Calu3 (cell line): ENCODE data around the gene CDH9. TPM values are rescaled to one million over a fixed set of nuclear protein-coding genes. Genes with fewer than 3 reads are reported as not detected.

Experiments used
- Bru-seq: library from RNA; stranded (reverse); fragments of 400-500 nt; gene quantifications from one replicate; lab custom pipeline; 2021; lab: Mats Ljungman, UMichigan
- BruChase-seq, 2 experiments: library from RNA; stranded (reverse); fragments of 400-500 nt; gene quantifications; one replicate each; lab custom pipeline; 2021; lab: Mats Ljungman, UMichigan
- BruUV-seq: library from RNA; stranded (reverse); fragments of 400-500 nt; replicated peaks from 2 replicates; lab custom pipeline; 2021; lab: Mats Ljungman, UMichigan
- CTCF ChIA-PET: fragments of 300-600 bp; sonication (Branson Sonifier 250); formaldehyde crosslinking; loops from one replicate; lab custom pipeline; 2022; ENCODE audit warnings: antibody characterized with exemption; lab: Charles Lee
- DNase-seq: peaks from one replicate; pipeline ENCODE4 v3.0.0; 2022
- H3K27ac Mint-ChIP-seq: one replicate; pipeline ENCODE4 v1.8.0; 2022; ENCODE audit warnings: mixed read lengths; ENCODE audit not compliant: unreplicated experiment
- H3K27me3 Mint-ChIP-seq: one replicate; pipeline ENCODE4 v1.8.0; 2022; ENCODE audit warnings: mixed read lengths; ENCODE audit not compliant: unreplicated experiment
- H3K36me3 Mint-ChIP-seq: one replicate; pipeline ENCODE4 v1.8.0; 2022; ENCODE audit warnings: mild to moderate bottlenecking, moderate library complexity, mixed read lengths; ENCODE audit not compliant: insufficient read depth, unreplicated experiment
- H3K4me1 Mint-ChIP-seq: one replicate; pipeline ENCODE4 v1.8.0; 2022; ENCODE audit warnings: mild to moderate bottlenecking, low read depth, mixed read lengths; ENCODE audit not compliant: unreplicated experiment
- H3K4me3 Mint-ChIP-seq: one replicate; pipeline ENCODE4 v1.8.0; 2022; ENCODE audit warnings: mild to moderate bottlenecking, low read depth, moderate library complexity, mixed read lengths; ENCODE audit not compliant: unreplicated experiment
- H3K9me3 Mint-ChIP-seq: one replicate; pipeline ENCODE4 v1.8.0; 2022; ENCODE audit warnings: low read depth, mixed read lengths; ENCODE audit not compliant: unreplicated experiment
- intact Hi-C: fragments of 100-400 bp; cut with micrococcal nuclease; formaldehyde crosslinking; loops from one replicate; pipeline ENCODE4 v1.10.0; 2022; ENCODE audit not compliant: unreplicated experiment
- long read RNA-seq: library from polyadenylated mRNA; stranded (forward); transcript quantifications from one replicate; pipeline ENCODE4 v2.0.0, GENCODE V29; 2022
- total RNA-seq: library from RNA; stranded (reverse); gene quantifications from 2 replicates; pipeline ENCODE4 v1.2.3, GENCODE V29; 2022
- TF ChIP-seq, protein P1 (sequence below): fragments of 200-600 bp; IDR thresholded peaks from one replicate; pipeline ENCODE4 v1.8.0; 2022; ENCODE audit warnings: antibody characterized with exemption; ENCODE audit not compliant: unreplicated experiment

CDH9 gene, protein sequence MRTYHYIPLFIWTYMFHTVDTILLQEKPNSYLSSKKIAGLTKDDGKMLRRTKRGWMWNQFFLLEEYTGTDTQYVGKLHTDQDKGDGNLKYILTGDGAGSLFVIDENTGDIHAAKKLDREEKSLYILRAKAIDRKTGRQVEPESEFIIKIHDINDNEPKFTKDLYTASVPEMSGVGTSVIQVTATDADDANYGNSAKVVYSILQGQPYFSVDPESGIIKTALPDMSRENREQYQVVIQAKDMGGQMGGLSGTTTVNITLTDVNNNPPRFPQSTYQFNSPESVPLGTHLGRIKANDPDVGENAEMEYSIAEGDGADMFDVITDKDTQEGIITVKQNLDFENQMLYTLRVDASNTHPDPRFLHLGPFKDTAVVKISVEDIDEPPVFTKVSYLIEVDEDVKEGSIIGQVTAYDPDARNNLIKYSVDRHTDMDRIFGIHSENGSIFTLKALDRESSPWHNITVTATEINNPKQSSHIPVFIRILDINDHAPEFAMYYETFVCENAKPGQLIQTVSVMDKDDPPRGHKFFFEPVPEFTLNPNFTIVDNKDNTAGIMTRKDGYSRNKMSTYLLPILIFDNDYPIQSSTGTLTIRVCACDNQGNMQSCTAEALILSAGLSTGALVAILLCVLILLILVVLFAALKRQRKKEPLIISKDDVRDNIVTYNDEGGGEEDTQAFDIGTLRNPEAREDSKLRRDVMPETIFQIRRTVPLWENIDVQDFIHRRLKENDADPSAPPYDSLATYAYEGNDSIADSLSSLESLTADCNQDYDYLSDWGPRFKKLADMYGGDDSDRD
- not detected in 2 replicates for total RNA-seq
- not detected for Bru-seq, nascent RNA
- BruChase-seq, experiment 1, labeled RNA remaining after a 6-hour chase, result not detected
- BruChase-seq, experiment 2, labeled RNA remaining after a 2-hour chase, result not detected
- long read RNA-seq, result 0 reads

DNA sequence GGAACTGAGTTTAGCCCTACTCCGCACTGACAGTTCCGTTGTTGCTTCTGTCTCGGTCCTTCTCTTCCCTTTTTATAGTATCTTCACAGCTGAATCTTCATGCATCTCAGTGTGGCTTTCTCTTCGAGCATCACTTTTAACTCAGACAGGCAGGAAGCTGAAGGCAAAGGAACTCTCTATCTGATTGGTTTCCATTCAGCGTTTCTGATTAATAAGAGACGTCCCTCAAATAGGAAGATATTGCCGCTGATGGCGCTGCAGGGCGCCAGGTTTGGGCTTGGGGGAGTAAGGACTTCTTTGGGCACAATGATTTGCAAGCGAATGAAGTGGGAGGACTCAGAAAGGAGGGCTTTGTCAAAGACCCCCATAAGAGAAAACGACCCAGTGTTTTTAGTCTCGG, at the start of gene CDH9:
Gene CDH9 (minus strand): TSS at position 111 of the 400 bp plus-strand sequence. CDS start 50,253 bp downstream, outside the sequence.
- intact Hi-C loops, result no loop called here
- no peak within 1 kb of the TSS for H3K4me3 Mint-ChIP-seq

DNA sequence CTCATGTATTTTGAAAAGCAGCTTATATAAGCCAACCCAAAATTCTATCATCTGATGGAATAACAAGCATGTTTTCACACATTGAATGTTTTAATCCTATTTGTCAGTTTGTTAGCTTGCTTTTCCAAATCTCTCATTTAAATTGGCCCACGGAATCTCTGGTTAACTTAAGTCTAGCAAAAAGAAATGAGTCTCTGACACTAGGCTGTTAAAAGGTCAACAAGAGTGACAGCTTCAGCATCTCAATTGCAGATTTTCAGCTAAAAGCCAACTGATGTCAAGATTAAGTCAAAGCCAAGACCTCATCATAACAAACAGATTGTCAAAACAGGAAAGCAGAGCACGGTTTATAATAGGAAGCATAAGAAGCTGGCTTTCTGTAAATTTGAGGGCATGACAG, 49.4 kb upstream of the CDH9 start:
- DNase-seq, result no peak
- TF ChIP-seq, protein P1, sequence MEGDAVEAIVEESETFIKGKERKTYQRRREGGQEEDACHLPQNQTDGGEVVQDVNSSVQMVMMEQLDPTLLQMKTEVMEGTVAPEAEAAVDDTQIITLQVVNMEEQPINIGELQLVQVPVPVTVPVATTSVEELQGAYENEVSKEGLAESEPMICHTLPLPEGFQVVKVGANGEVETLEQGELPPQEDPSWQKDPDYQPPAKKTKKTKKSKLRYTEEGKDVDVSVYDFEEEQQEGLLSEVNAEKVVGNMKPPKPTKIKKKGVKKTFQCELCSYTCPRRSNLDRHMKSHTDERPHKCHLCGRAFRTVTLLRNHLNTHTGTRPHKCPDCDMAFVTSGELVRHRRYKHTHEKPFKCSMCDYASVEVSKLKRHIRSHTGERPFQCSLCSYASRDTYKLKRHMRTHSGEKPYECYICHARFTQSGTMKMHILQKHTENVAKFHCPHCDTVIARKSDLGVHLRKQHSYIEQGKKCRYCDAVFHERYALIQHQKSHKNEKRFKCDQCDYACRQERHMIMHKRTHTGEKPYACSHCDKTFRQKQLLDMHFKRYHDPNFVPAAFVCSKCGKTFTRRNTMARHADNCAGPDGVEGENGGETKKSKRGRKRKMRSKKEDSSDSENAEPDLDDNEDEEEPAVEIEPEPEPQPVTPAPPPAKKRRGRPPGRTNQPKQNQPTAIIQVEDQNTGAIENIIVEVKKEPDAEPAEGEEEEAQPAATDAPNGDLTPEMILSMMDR, result no peak
- Mint-ChIP-seq H3K27me3 (no peaks in the 10 kb centered on the region), H3K9me3 (peaks cover 3% of the 10 kb centered on the region), H3K4me3 (no peak overlapping the region), H3K36me3 (no peaks in the 10 kb centered on the region), H3K4me1 (no peaks in the 10 kb centered on the region), H3K27ac (no peak overlapping the region)
- intact Hi-C loops, result no loop called here
- CTCF ChIA-PET, result no interaction called here
- no TSS peak for BruUV-seq

More for the DNA sequence above, at the start of gene CDH9:
- no peaks in the 10 kb centered on the region for H3K36me3 Mint-ChIP-seq
- CTCF ChIA-PET, result no interaction called here
- DNase-seq, result no peak
- H3K9me3 Mint-ChIP-seq, result peaks cover 2% of the 10 kb centered on the region
- no peak within 1 kb of the TSS for H3K27ac Mint-ChIP-seq
- no peaks in the 10 kb centered on the region for H3K27me3 Mint-ChIP-seq
- TF ChIP-seq, protein P1, result no peak
- BruUV-seq, result no TSS peak
- H3K4me1 Mint-ChIP-seq, result no peaks in the 10 kb centered on the region

DNA sequence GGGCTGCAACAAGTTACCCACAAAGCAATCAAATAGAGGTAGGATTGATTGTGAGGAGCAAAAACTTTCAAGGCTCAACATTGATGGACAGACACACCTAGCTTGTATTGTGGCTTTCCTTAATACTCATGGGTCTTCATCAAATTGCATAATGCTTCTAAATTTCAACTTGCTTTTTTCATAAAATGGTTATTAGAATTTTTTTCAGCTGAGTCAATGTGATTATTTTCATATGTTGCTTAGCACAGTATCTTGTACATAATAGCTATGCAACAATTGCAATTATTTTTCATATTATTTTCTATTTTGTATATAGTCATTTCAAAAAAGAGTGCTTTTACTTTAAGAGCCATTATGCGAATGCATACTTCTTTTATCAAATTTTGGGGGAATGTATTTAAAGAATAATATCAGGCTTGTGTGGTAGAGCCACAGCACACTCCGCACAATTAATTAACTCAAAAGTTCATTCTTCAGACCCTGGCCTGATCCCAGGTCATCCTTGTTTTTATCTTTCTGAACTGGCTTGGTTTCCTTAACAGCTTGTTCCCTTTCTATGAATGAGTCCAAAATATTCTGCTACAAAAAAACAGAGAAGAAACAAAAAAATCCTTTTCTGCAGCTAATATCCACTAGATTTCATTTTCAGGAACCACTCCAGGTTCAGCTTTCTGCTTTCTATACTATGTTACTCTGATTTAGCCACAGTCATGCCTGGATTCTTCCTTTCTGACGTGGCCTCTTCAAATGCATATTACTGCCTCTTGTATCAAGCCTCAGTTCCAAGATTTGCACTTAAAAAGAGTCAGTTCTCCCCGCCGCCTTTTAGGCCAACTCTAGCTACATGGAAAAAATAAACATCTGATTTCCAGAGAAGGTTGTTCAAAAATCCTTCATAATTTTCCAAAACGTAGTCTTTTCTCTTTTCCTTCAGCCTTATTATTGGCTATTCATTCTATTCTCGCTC, 45.3 kb upstream of the CDH9 start:
- TF ChIP-seq, protein P1, result no peak
- Mint-ChIP-seq H3K9me3 (peaks cover 3% of the 10 kb centered on the region), H3K4me1 (no peaks in the 10 kb centered on the region), H3K36me3 (no peaks in the 10 kb centered on the region), H3K4me3 (no peak overlapping the region), H3K27ac (no peak overlapping the region), H3K27me3 (no peaks in the 10 kb centered on the region)
- DNase-seq, result no peak
- BruUV-seq, result no TSS peak
- intact Hi-C loops, result no loop called here
- CTCF ChIA-PET, result interaction anchor here (0.5 kb wide), 1 partner anchor 387 kb away, joined by 4 read pairs; no protein-coding TSS in a partner anchor

DNA sequence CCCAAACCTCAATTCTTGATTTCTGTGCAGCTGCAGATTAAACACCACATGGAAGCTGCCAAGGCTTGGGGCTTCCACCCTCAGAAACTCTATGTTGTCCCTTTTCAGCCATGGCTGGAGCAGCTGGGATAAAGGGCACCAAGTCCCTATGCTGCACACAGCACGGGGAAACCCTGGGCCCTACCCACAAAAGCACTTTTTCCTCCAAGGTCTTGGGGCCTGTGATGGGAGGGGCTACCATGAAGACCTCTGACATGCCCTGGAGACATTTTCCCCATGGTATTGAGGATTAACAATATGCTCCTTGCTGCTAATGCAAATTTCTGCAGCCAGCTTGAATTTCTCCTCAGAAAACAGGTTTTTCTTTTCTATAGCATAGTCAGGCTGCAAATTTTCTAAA, 41.8 kb upstream of the CDH9 start:
- Mint-ChIP-seq H3K27me3 (no peaks in the 10 kb centered on the region), H3K4me3 (no peak overlapping the region), H3K36me3 (no peaks in the 10 kb centered on the region), H3K27ac (no peak overlapping the region), H3K4me1 (no peaks in the 10 kb centered on the region), H3K9me3 (peaks cover 3% of the 10 kb centered on the region)
- intact Hi-C loops, result no loop called here
- DNase-seq, result no peak
- BruUV-seq, result no TSS peak
- TF ChIP-seq, protein P1, result no peak
- CTCF ChIA-PET, result no interaction called here
